Measurements from ENCODE around the gene TTC38.

Gene TTC38

GRCh38 chr22:46329616-46330015 is 61.8 kb downstream of the TTC38 start:
- ATAC-seq (ENCODE audit: low read depth) (no peak), DNase-seq (ENCODE audit: low spot score in 2 of 2) (no peak)
- H3K9me3 Mint-ChIP-seq = no peaks in the 10 kb centered on the region
- H3K27me3 Mint-ChIP-seq = no peaks in the 10 kb centered on the region
- H3K27ac Mint-ChIP-seq = no peak overlapping the region
- no peaks in the 10 kb centered on the region for H3K36me3 Mint-ChIP-seq
- H3K4me1 Mint-ChIP-seq = no peaks in the 10 kb centered on the region
- H3K4me3 Mint-ChIP-seq = no peak overlapping the region

- DNase-seq (ENCODE audit: low spot score in 2 of 2) = no peak
- ATAC-seq (ENCODE audit: low read depth) = no peak
- Mint-ChIP-seq H3K4me1 (no peaks in the 10 kb centered on the region), H3K4me3 (no peak overlapping the region), H3K9me3 (no peaks in the 10 kb centered on the region), H3K27me3 (no peaks in the 10 kb centered on the region), H3K36me3 (no peaks in the 10 kb centered on the region), H3K27ac (no peak overlapping the region)
These were observed 62.6 kb downstream of the TTC38 start for GRCh38 chr22:46330426-46330825.

GRCh38 chr22:46331496-46331895 is 63.7 kb downstream of the TTC38 start:
- H3K36me3 Mint-ChIP-seq = no peaks in the 10 kb centered on the region
- ATAC-seq (ENCODE audit: low read depth) (no peak), DNase-seq (ENCODE audit: low spot score in 2 of 2) (no peak)
- no peaks in the 10 kb centered on the region for H3K27me3 Mint-ChIP-seq
- H3K27ac Mint-ChIP-seq = no peak overlapping the region
- peaks cover 3% of the 10 kb centered on the region for H3K4me1 Mint-ChIP-seq
- no peak overlapping the region for H3K4me3 Mint-ChIP-seq
- H3K9me3 Mint-ChIP-seq = no peaks in the 10 kb centered on the region

- no peaks in the 10 kb centered on the region for H3K27me3 Mint-ChIP-seq
- peak; percentile 91 for ATAC-seq (ENCODE audit: low read depth)
- H3K27ac Mint-ChIP-seq = peak within 1 kb of the TSS; percentile 91
- DNase-seq (ENCODE audit: low spot score in 2 of 2) = peak; percentile 65 to 79
- no peaks in the 10 kb centered on the region for H3K9me3 Mint-ChIP-seq
- peaks cover 13% of the 10 kb centered on the region for H3K4me1 Mint-ChIP-seq
- H3K4me3 Mint-ChIP-seq = peak within 1 kb of the TSS; percentile 91
- peaks cover 17% of the 10 kb centered on the region for H3K36me3 Mint-ChIP-seq
These were observed 67.7 kb downstream of the TTC38 start, which contains the start of gene TRMU for GRCh38 chr22:46335201-46336118. Gene TRMU (plus strand): TSS chr22:46335714. CDS start chr22:46335765, 51 bp downstream.

- DNase-seq (ENCODE audit: low spot score in 2 of 2) = no peak
- no peaks in the 10 kb centered on the region for H3K27me3 Mint-ChIP-seq
- H3K36me3 Mint-ChIP-seq = peaks cover 17% of the 10 kb centered on the region
- peak overlapping the region; percentile 91 for H3K4me3 Mint-ChIP-seq
- H3K4me1 Mint-ChIP-seq = peaks cover 13% of the 10 kb centered on the region
- no peak for ATAC-seq (ENCODE audit: low read depth)
- H3K9me3 Mint-ChIP-seq = no peaks in the 10 kb centered on the region
- peak overlapping the region; percentile 91 for H3K27ac Mint-ChIP-seq
These were observed 68.6 kb downstream of the TTC38 start for GRCh38 chr22:46336119-46337078.

GRCh38 chr22:46337870-46338269 is 70.1 kb downstream of the TTC38 start:
- Mint-ChIP-seq H3K4me3 (no peak overlapping the region), H3K36me3 (peaks cover 21% of the 10 kb centered on the region), H3K27ac (no peak overlapping the region), H3K4me1 (peaks cover 13% of the 10 kb centered on the region), H3K27me3 (no peaks in the 10 kb centered on the region), H3K9me3 (no peaks in the 10 kb centered on the region)
- ATAC-seq (ENCODE audit: low read depth) = no peak
- no peak for DNase-seq (ENCODE audit: low spot score in 2 of 2)

- Mint-ChIP-seq H3K4me1 (peaks cover 13% of the 10 kb centered on the region), H3K27me3 (no peaks in the 10 kb centered on the region), H3K9me3 (no peaks in the 10 kb centered on the region), H3K36me3 (peaks cover 21% of the 10 kb centered on the region), H3K27ac (no peak overlapping the region), H3K4me3 (no peak overlapping the region)
- DNase-seq (ENCODE audit: low spot score in 2 of 2) (no peak), ATAC-seq (ENCODE audit: low read depth) (no peak)
These were observed 70.8 kb downstream of the TTC38 start for GRCh38 chr22:46338636-46339035.

- peaks cover 26% of the 10 kb centered on the region for H3K36me3 Mint-ChIP-seq
- H3K9me3 Mint-ChIP-seq = no peaks in the 10 kb centered on the region
- no peak for ATAC-seq (ENCODE audit: low read depth)
- H3K27ac Mint-ChIP-seq = no peak overlapping the region
- no peak for DNase-seq (ENCODE audit: low spot score in 2 of 2)
- peaks cover 13% of the 10 kb centered on the region for H3K4me1 Mint-ChIP-seq
- no peak overlapping the region for H3K4me3 Mint-ChIP-seq
- H3K27me3 Mint-ChIP-seq = no peaks in the 10 kb centered on the region
These were observed 72.1 kb downstream of the TTC38 start for GRCh38 chr22:46339956-46340355.

- Mint-ChIP-seq H3K4me1 (peaks cover 13% of the 10 kb centered on the region), H3K4me3 (no peak overlapping the region), H3K36me3 (peaks cover 28% of the 10 kb centered on the region), H3K27ac (no peak overlapping the region), H3K9me3 (no peaks in the 10 kb centered on the region), H3K27me3 (no peaks in the 10 kb centered on the region)
- DNase-seq (ENCODE audit: low spot score in 2 of 2) (no peak), ATAC-seq (ENCODE audit: low read depth) (no peak)
These were observed 72.9 kb downstream of the TTC38 start for GRCh38 chr22:46340676-46341075.
